B cell (primary cell): ENCODE data around the gene C6orf52. TPM values are rescaled to one million over a fixed set of nuclear protein-coding genes. Genes with fewer than 3 reads are reported as not detected.
"Not testable (repeated sequence)": the region's sequence is repeated elsewhere in the genome, so short reads cannot be mapped to it uniquely, and the experiment has no call there.

Experiments used
- ATAC-seq: fragments of 200-7000 bp; cut with Tn5 transposase; one replicate; pipeline ENCODE4 v1.10.0; 2021; ENCODE audit warnings: low read depth, mild to moderate bottlenecking, moderate number of reproducible peaks, moderate library complexity
- CTCF ChIA-PET: fragments of 350-600 bp; sonication (Branson Sonifier 250); formaldehyde crosslinking; loops from one replicate; lab custom pipeline; 2021; ENCODE audit warnings: antibody characterized with exemption, inconsistent platforms; lab: Charles Lee
- POLR2A ChIA-PET: fragments of 350-600 bp; sonication (Branson Sonifier 250); formaldehyde crosslinking; loops from one replicate; lab custom pipeline; 2021; ENCODE audit warnings: antibody characterized with exemption; lab: Charles Lee
- DNase-seq: peaks from one replicate; pipeline ENCODE4 v3.0.0; 2013
- H2AFZ ChIP-seq: 2 replicates; pipeline ENCODE4 v1.6.1; 2012; ENCODE audit warnings: mild to moderate bottlenecking, low read depth, low read length; ENCODE audit not compliant: insufficient read depth, poor library complexity, severe bottlenecking
- H3K27ac ChIP-seq, 2 donors: 1 replicate in 1 of 2; 2 replicates in 1 of 2; pipeline ENCODE4 v1.5.1; 2012 to 2013; ENCODE audit warnings: low read length in 2 of 2, mild to moderate bottlenecking in 2 of 2, moderate library complexity in 1 of 2
- H3K27me3 ChIP-seq, 4 experiments: fragments of 200-600 bp in 1 of 4; sonication (generic) in 1 of 4; replicated peaks in 1 of 4; 1 replicate in 2 of 4; 2 replicates in 2 of 4; pipeline versions ENCODE4 v1.6.1 to v1.7.0; 2013 to 2016; ENCODE audit warnings: low read length in 3 of 4, mild to moderate bottlenecking in 2 of 4, mixed read lengths in 1 of 4, moderate library complexity in 1 of 4; ENCODE audit not compliant: insufficient read depth in 4 of 4, control insufficient read depth in 3 of 4; ENCODE audit errors: control extremely low read depth in 1 of 4
- H3K36me3 ChIP-seq, 2 experiments: replicated peaks in 1 of 2; 1 replicate in 1 of 2; 2 replicates in 1 of 2; pipeline versions ENCODE4 v1.6.1 to v1.7.1; 2013; ENCODE audit warnings: low read length in 1 of 2; ENCODE audit not compliant: insufficient read depth in 2 of 2, control insufficient read depth in 1 of 2; ENCODE audit errors: control extremely low read depth in 1 of 2, extremely low read depth in 1 of 2
- H3K4me1 ChIP-seq, 2 donors: fragments of 200-600 bp in 1 of 2; sonication (generic) in 1 of 2; 1 replicate in 1 of 2; 2 replicates in 1 of 2; pipeline versions ENCODE4 v1.5.1 to v1.6.1; 2013 to 2017; ENCODE audit warnings: low read length in 2 of 2; ENCODE audit not compliant: control insufficient read depth in 2 of 2, insufficient read depth in 2 of 2
- H3K4me2 ChIP-seq: replicated peaks from 2 replicates; pipeline ENCODE3; 2012; ENCODE audit warnings: mild to moderate bottlenecking, low read depth, low read length; ENCODE audit not compliant: poor library complexity, severe bottlenecking
- H3K4me3 ChIP-seq, 5 experiments: fragments of 200-600 bp in 1 of 5; sonication (generic) in 1 of 5; 1 replicate in 3 of 5; 2 replicates in 2 of 5; pipeline versions ENCODE4 v1.5.1 to v1.7.0; 2011 to 2016; ENCODE audit warnings: low read length in 4 of 5, mild to moderate bottlenecking in 4 of 5, low read depth in 2 of 5, control low read depth in 1 of 5, moderate library complexity in 1 of 5; ENCODE audit not compliant: insufficient read depth in 1 of 5; ENCODE audit errors: control extremely low read depth in 1 of 5, extremely low read depth in 1 of 5
- H3K79me2 ChIP-seq: fragments of 200-600 bp; sonication (generic); one replicate; pipeline ENCODE4 v1.6.0; 2016; ENCODE audit warnings: low read length; ENCODE audit not compliant: control insufficient read depth, insufficient read depth
- H3K9ac ChIP-seq: fragments of 200-600 bp; sonication (generic); 2 replicates; pipeline ENCODE4 v1.6.1; 2017; ENCODE audit warnings: mild to moderate bottlenecking, low read length, moderate library complexity
- H3K9me3 ChIP-seq, 3 donors: one replicate each; pipeline versions ENCODE4 v1.6.1 to v1.7.1; 2013; ENCODE audit warnings: low read length in 2 of 3; ENCODE audit not compliant: control insufficient read depth in 2 of 3, insufficient read depth in 1 of 3; ENCODE audit errors: control extremely low read depth in 1 of 3
- H4K20me1 ChIP-seq: 2 replicates; pipeline ENCODE4 v1.6.0; 2012; ENCODE audit warnings: mild to moderate bottlenecking, low read length; ENCODE audit not compliant: insufficient read depth, control insufficient read depth, poor library complexity, severe bottlenecking
- H3K27ac Mint-ChIP-seq: one replicate; pipeline ENCODE4 v1.8.0; 2021; ENCODE audit warnings: mixed read lengths
- H3K27me3 Mint-ChIP-seq: one replicate; pipeline ENCODE4 v1.8.0; 2021; ENCODE audit warnings: mixed read lengths
- H3K4me1 Mint-ChIP-seq: one replicate; pipeline ENCODE4 v1.8.0; 2021; ENCODE audit warnings: mixed read lengths
- H3K4me3 Mint-ChIP-seq: one replicate; pipeline ENCODE4 v1.8.0; 2021; ENCODE audit warnings: mixed read lengths
- H3K9me3 Mint-ChIP-seq: one replicate; pipeline ENCODE4 v1.8.0; 2022; ENCODE audit warnings: mixed read lengths; ENCODE audit not compliant: insufficient read depth
- CTCF ChIP-seq: fragments of 200-600 bp; IDR thresholded peaks from one replicate; pipeline ENCODE4 v1.8.0; 2022; ENCODE audit warnings: antibody characterized with exemption, mild to moderate bottlenecking
- EZH2 ChIP-seq: IDR thresholded peaks from 2 replicates; pipeline ENCODE4 v1.6.1; 2012; ENCODE audit warnings: borderline replicate concordance, low read depth, mild to moderate bottlenecking, moderate library complexity, low read length; ENCODE audit not compliant: insufficient read depth, poor library complexity, severe bottlenecking
- WGBS: methylation state at CpG from one replicate; pipeline ENCODE4 v1.1.5; 2013; ENCODE audit warnings: missing lambda C conversion rate; ENCODE audit not compliant: insufficient coverage; 5-methylcytosine and 5-hydroxymethylcytosine counted together
- intact Hi-C: fragments of 100-400 bp; cut with micrococcal nuclease; formaldehyde crosslinking; loops from one replicate; pipeline ENCODE4 v1.10.0; 2022
- polyA plus RNA-seq: library from polyadenylated mRNA; depleted of rRNA; stranded (reverse); fragments of >200 nt; gene quantifications from 2 replicates; pipeline ENCODE4 v1.2.3, GENCODE V29; 2012
- total RNA-seq, 2 donors: library from RNA; stranded (reverse); fragments of 120-200 nt in 1 of 2; gene quantifications; 1 replicate in 1 of 2; 2 replicates in 1 of 2; pipeline versions ENCODE4 v1.2.3 to v1.2.4, GENCODE V29; 2013 to 2022

The C6orf52 gene
- total and polyA plus RNA-seq, 2 donors (not counting 1 experiment from before 2014, with no cell fraction given) = 0.51 to 1.2 TPM

GRCh38 chr6:10743515-10743914 is 49.1 kb upstream of the C6orf52 start:
- H3K27ac ChIP-seq = no peak overlapping the region
- H4K20me1 ChIP-seq = no peaks in the 10 kb centered on the region
- no peak for DNase-seq
- Mint-ChIP-seq H3K9me3 (no peaks in the 10 kb centered on the region), H3K27ac (no peak overlapping the region), H3K4me3 (no peak overlapping the region), H3K27me3 (no peaks in the 10 kb centered on the region), H3K4me1 (peaks cover 15% of the 10 kb centered on the region)
- no peaks in the 10 kb centered on the region for H3K36me3 ChIP-seq
- no peak overlapping the region for H2AFZ ChIP-seq
- no peak overlapping the region for H3K4me3 ChIP-seq
- peaks cover 13% of the 10 kb centered on the region for H3K79me2 ChIP-seq
- no peak overlapping the region for H3K4me2 ChIP-seq
- H3K9ac ChIP-seq = no peak overlapping the region
- no peaks in the 10 kb centered on the region for H3K9me3 ChIP-seq
- intact Hi-C loops = no loop called here
- CTCF ChIA-PET = no interaction called here
- TF ChIP-seq CTCF (no peak), EZH2 (no peak)
- WGBS = no CpG with 5 or more reads among the region's 6 CpGs
- no peak for ATAC-seq
- no peaks in the 10 kb centered on the region for H3K27me3 ChIP-seq
- peaks cover 11 to 15% of the 10 kb centered on the region in 2 donors for H3K4me1 ChIP-seq
- POLR2A ChIA-PET = no interaction called here

GRCh38 chr6:10742251-10742650 is 47.8 kb upstream of the C6orf52 start:
- H3K9me3 Mint-ChIP-seq = no peaks in the 10 kb centered on the region
- Histone ChIP-seq H3K4me3 (no peak overlapping the region), H4K20me1 (no peaks in the 10 kb centered on the region), H2AFZ (no peak overlapping the region), H3K36me3 (no peaks in the 10 kb centered on the region), H3K4me2 (no peak overlapping the region), H3K79me2 (peaks cover 3% of the 10 kb centered on the region), H3K9me3 (no peaks in the 10 kb centered on the region), H3K4me1 (peaks cover 7 to 8% of the 10 kb centered on the region in 2 donors), H3K27me3 (no peaks in the 10 kb centered on the region), H3K27ac (no peak overlapping the region), H3K9ac (no peak overlapping the region)
- H3K27ac Mint-ChIP-seq = no peak overlapping the region
- CTCF ChIA-PET = no interaction called here
- no peak for TF ChIP-seq CTCF
- TF ChIP-seq EZH2 = no peak
- DNase-seq (no peak), ATAC-seq (no peak)
- H3K4me3 Mint-ChIP-seq = no peak overlapping the region
- H3K27me3 Mint-ChIP-seq = no peaks in the 10 kb centered on the region
- peaks cover 6% of the 10 kb centered on the region for H3K4me1 Mint-ChIP-seq
- WGBS = 99% methylated on average over 12 of the region's 12 CpGs
- intact Hi-C loops = no loop called here
- POLR2A ChIA-PET = no interaction called here

GRCh38 chr6:10741643-10742042 is 47.2 kb upstream of the C6orf52 start:
- CTCF ChIA-PET, H3K79me2 ChIP-seq, H2AFZ ChIP-seq, H3K27me3 Mint-ChIP-seq, DNase-seq, H3K9me3 ChIP-seq, H3K27me3 ChIP-seq, H3K27ac ChIP-seq, H3K4me3 ChIP-seq, H3K4me1 ChIP-seq, H3K4me1 Mint-ChIP-seq, intact Hi-C loops, H3K4me3 Mint-ChIP-seq, ATAC-seq, H4K20me1 ChIP-seq, H3K4me2 ChIP-seq, H3K9me3 Mint-ChIP-seq, H3K36me3 ChIP-seq, POLR2A ChIA-PET, H3K9ac ChIP-seq, H3K27ac Mint-ChIP-seq: not testable (repeated sequence)
- WGBS = 86% methylated on average over 4 of the region's 4 CpGs
